H1 (cell line): ENCODE measurements around the gene TBC1D12. TPM values are rescaled to one million over a fixed set of nuclear protein-coding genes. Genes with fewer than 3 reads are reported as not detected.

ENCODE experiments used
- CTCF ChIA-PET: fragments of 300-600 bp; sonication (Branson Sonifier 250); formaldehyde crosslinking; loops from one replicate; lab custom pipeline; 2021; ENCODE audit not compliant: partially characterized antibody; lab: Charles Lee
- POLR2A ChIA-PET: fragments of 300-600 bp; sonication (Branson Sonifier 250); formaldehyde crosslinking; loops from one replicate; lab custom pipeline; 2021; ENCODE audit warnings: inconsistent platforms; ENCODE audit not compliant: partially characterized antibody; lab: Charles Lee
- DNase-seq, 2 experiments: peaks; one replicate each; pipeline versions ENCODE4 v3.0.0 to v3.0.0-alpha.2; 2010 to 2022; ENCODE audit warnings: low spot score in 2 of 2, low read depth in 1 of 2, mixed read lengths in 1 of 2
- FAIRE-seq: peaks from 2 replicates; lab custom pipeline; 2011; peaks lifted over from hg19 to GRCh38; lab: Jason Lieb, UNC
- H2AFZ ChIP-seq: 2 replicates; pipeline ENCODE4 v1.8.1; 2012; ENCODE audit warnings: low read length, inconsistent platforms
- H2AK5ac ChIP-seq: 2 replicates; pipeline ENCODE4 v1.6.1; 2013; ENCODE audit warnings: low read depth, low read length
- H2BK120ac ChIP-seq: replicated peaks from 2 replicates; pipeline ENCODE3; 2013; ENCODE audit warnings: low read depth, low read length, inconsistent platforms
- H2BK12ac ChIP-seq: 2 replicates; pipeline ENCODE4 v1.6.1; 2013; ENCODE audit warnings: low read depth, low read length
- H2BK15ac ChIP-seq: 2 replicates; pipeline ENCODE4 v1.6.1; 2013; ENCODE audit warnings: low read length
- H2BK20ac ChIP-seq: 2 replicates; pipeline ENCODE4 v1.6.1; 2013; ENCODE audit warnings: low read length
- H2BK5ac ChIP-seq: 2 replicates; pipeline ENCODE4 v1.6.1; 2013; ENCODE audit warnings: low read depth, low read length
- H3K14ac ChIP-seq: 2 replicates; pipeline ENCODE4 v1.6.1; 2013; ENCODE audit warnings: inconsistent platforms; ENCODE audit not compliant: insufficient read length
- H3K18ac ChIP-seq: 2 replicates; pipeline ENCODE4 v1.6.1; 2013; ENCODE audit warnings: low read length; ENCODE audit errors: extremely low read depth
- H3K23ac ChIP-seq: 2 replicates; pipeline ENCODE4 v1.6.1; 2013; ENCODE audit warnings: inconsistent platforms; ENCODE audit not compliant: insufficient read length
- H3K23me2 ChIP-seq: 2 replicates; pipeline ENCODE4 v1.6.1; 2013; ENCODE audit warnings: low read depth, low read length
- H3K27ac ChIP-seq: 2 replicates; pipeline ENCODE4 v1.6.1; 2011; ENCODE audit warnings: low read depth, low read length, inconsistent platforms
- H3K27me3 ChIP-seq, 4 experiments: replicated peaks in 1 of 4; 1 replicate in 1 of 4; 2 replicates in 3 of 4; pipeline versions ENCODE4 v1.6.1 to v1.8.1; 2011 to 2013; ENCODE audit warnings: low read length in 3 of 4, mild to moderate bottlenecking in 3 of 4, inconsistent platforms in 2 of 4, mixed read lengths in 2 of 4, moderate library complexity in 1 of 4; ENCODE audit not compliant: control insufficient read depth in 3 of 4, insufficient read depth in 3 of 4; ENCODE audit errors: extremely low read depth in 1 of 4
- H3K36me3 ChIP-seq, 4 experiments: 2 replicates each; pipeline versions ENCODE4 v1.6.1 to v1.8.1; 2011 to 2013; ENCODE audit warnings: mild to moderate bottlenecking in 4 of 4, low read length in 3 of 4, moderate library complexity in 2 of 4, control low read depth in 1 of 4, inconsistent platforms in 1 of 4; ENCODE audit not compliant: insufficient read depth in 4 of 4, control insufficient read depth in 2 of 4
- H3K4ac ChIP-seq: replicated peaks from 2 replicates; pipeline ENCODE3; 2013; ENCODE audit warnings: low read length, low read depth, mixed read lengths, inconsistent platforms; ENCODE audit not compliant: insufficient read length
- H3K4me1 ChIP-seq, 4 experiments: replicated peaks in 1 of 4; 1 replicate in 1 of 4; 2 replicates in 3 of 4; pipeline versions ENCODE4 v1.6.1 to v1.8.1; 2011 to 2013; ENCODE audit warnings: low read length in 3 of 4, inconsistent platforms in 2 of 4, mixed read lengths in 1 of 4; ENCODE audit not compliant: insufficient read depth in 4 of 4, control insufficient read depth in 3 of 4
- H3K4me2 ChIP-seq, 2 experiments: 2 replicates each; pipeline versions ENCODE4 v1.6.1 to v1.8.1; 2011 to 2013; ENCODE audit warnings: low read depth in 2 of 2, low read length in 2 of 2, control low read depth in 1 of 2, inconsistent platforms in 1 of 2, mild to moderate bottlenecking in 1 of 2; ENCODE audit not compliant: insufficient read depth in 1 of 2
- H3K4me3 ChIP-seq, 4 experiments: fragments of 200-600, 300-600 bp in 1 of 4; sonication (generic), shearing (Covaris generic), sonication (Bioruptor Twin) in 1 of 4; 2 replicates each; pipeline versions ENCODE4 v1.5.1 to v1.8.1; 2011 to 2016; ENCODE audit warnings: low read length in 4 of 4, low read depth in 3 of 4, control low read depth in 2 of 4, inconsistent platforms in 2 of 4, mild to moderate bottlenecking in 2 of 4, mixed read lengths in 1 of 4, moderate library complexity in 1 of 4; ENCODE audit not compliant: insufficient read depth in 2 of 4; ENCODE audit errors: extremely low read depth in 1 of 4
- H3K56ac ChIP-seq: replicated peaks from 2 replicates; pipeline ENCODE3; 2013; ENCODE audit warnings: low read depth, mild to moderate bottlenecking, mixed read lengths, low read length, inconsistent platforms; ENCODE audit not compliant: insufficient read length
- H3K79me1 ChIP-seq: 2 replicates; pipeline ENCODE4 v1.6.1; 2013; ENCODE audit warnings: low read depth, low read length, control low read depth
- H3K79me2 ChIP-seq, 2 experiments: 2 replicates each; pipeline versions ENCODE4 v1.6.1 to v1.8.1; 2012 to 2013; ENCODE audit warnings: low read length in 2 of 2, mild to moderate bottlenecking in 2 of 2, inconsistent platforms in 1 of 2; ENCODE audit not compliant: insufficient read depth in 2 of 2, control insufficient read depth in 1 of 2
- H3K9ac ChIP-seq, 4 experiments: replicated peaks in 1 of 4; 1 replicate in 1 of 4; 2 replicates in 3 of 4; pipeline versions ENCODE4 v1.6.1 to v1.8.1; 2011 to 2013; ENCODE audit warnings: low read depth in 3 of 4, low read length in 3 of 4, control low read depth in 2 of 4, mild to moderate bottlenecking in 2 of 4, moderate library complexity in 2 of 4, inconsistent platforms in 1 of 4; ENCODE audit errors: extremely low read depth in 1 of 4
- H3K9me3 ChIP-seq, 2 experiments: 2 replicates each; pipeline versions ENCODE4 v1.6.1 to v1.8.1; 2012 to 2013; ENCODE audit warnings: mild to moderate bottlenecking in 2 of 2, moderate library complexity in 2 of 2, control low read depth in 1 of 2, inconsistent platforms in 1 of 2, low read depth in 1 of 2, low read length in 1 of 2, mixed read lengths in 1 of 2; ENCODE audit not compliant: insufficient read depth in 2 of 2
- H4K20me1 ChIP-seq, 2 experiments: replicated peaks in 1 of 2; 2 replicates each; pipeline versions ENCODE3 to v1.8.1; 2011 to 2013; ENCODE audit warnings: inconsistent platforms in 2 of 2, low read length in 2 of 2, mild to moderate bottlenecking in 1 of 2; ENCODE audit not compliant: insufficient read depth in 2 of 2, control insufficient read depth in 1 of 2
- H4K5ac ChIP-seq: 2 replicates; pipeline ENCODE4 v1.6.1; 2013; ENCODE audit warnings: low read length, low read depth, mixed read lengths, inconsistent platforms; ENCODE audit not compliant: insufficient read length
- H4K8ac ChIP-seq: 2 replicates; pipeline ENCODE4 v1.8.0; 2013; ENCODE audit warnings: mild to moderate bottlenecking, moderate library complexity, low read length, inconsistent platforms; ENCODE audit not compliant: insufficient read depth; ENCODE audit errors: extremely low read depth
- H4K91ac ChIP-seq: replicated peaks from 2 replicates; pipeline ENCODE3; 2013; ENCODE audit warnings: low read length, mixed read lengths, inconsistent platforms; ENCODE audit not compliant: insufficient read length
- YY1 ChIP-seq: IDR thresholded peaks from 2 replicates; pipeline ENCODE4 v1.6.1; 2011; ENCODE audit warnings: low read depth, mild to moderate bottlenecking, low read length
- WGBS, 2 experiments: shearing (Covaris generic) in 1 of 2; methylation state at CpG; one replicate each; pipeline versions ENCODE4 v1.1.6 to v1.1.7; 2013 to 2015; ENCODE audit warnings: low lambda C conversion rate in 2 of 2, mixed read lengths in 2 of 2, inconsistent platforms in 1 of 2, low coverage in 1 of 2, missing lambda C conversion rate in 1 of 2; ENCODE audit not compliant: insufficient replicate concordance in 2 of 2, insufficient coverage in 1 of 2, insufficient read length in 1 of 2; ENCODE audit errors: extremely low coverage in 1 of 2, missing lambda C conversion rate in 1 of 2; 5-methylcytosine and 5-hydroxymethylcytosine counted together
- polyA plus RNA-seq, 7 experiments: library from polyadenylated mRNA; depleted of rRNA in 3 of 7; stranded (reverse) in 5 of 7; unstranded in 2 of 7; fragments of >200 nt in 5 of 7; fragments of 200-250 nt in 2 of 7; gene quantifications; 1 replicate in 5 of 7; 2 replicates in 1 of 7; 4 replicates in 1 of 7; pipeline versions ENCODE4 v1.2.1 to v1.2.3, GENCODE V29; 2011 to 2013; ENCODE audit warnings: missing spikeins in 2 of 7, mixed read lengths in 2 of 7
- total RNA-seq: library from RNA; stranded (reverse); fragmentation: NEBNext Ultra II Directional; extraction: Animal tissue kit (Norgen Biotek cat#: 25700); gene quantifications from 2 replicates; pipeline ENCODE4 v1.2.1, GENCODE V29; 2021
- TF ChIP-seq, protein P1 (sequence below): IDR thresholded peaks from 2 replicates; pipeline ENCODE4 v1.6.1; 2012; ENCODE audit warnings: low read length, inconsistent platforms

TBC1D12 gene
- total and polyA plus RNA-seq, 2 of the 8 experiments (the other 6 are each of a cell fraction or from before 2014, with no cell fraction given) = 1.1 to 3.2 TPM

DNA sequence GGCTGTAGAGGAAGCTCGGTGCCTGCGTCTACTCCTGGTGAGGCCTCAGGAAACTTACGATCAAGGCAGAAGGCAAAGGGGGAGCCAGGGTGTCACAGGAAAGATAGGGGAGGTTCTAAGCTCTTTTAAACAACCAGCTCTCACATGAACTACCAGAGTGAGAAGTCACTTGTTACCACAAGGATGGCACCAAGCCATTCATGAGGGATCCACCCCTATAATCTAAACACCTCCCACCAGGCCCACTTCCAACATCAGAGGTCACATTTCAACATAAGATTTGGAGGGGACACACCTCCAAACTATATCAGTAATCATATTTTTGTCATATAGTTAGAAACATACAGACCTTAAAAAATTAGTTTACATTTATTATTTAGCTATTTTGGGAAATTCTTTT is 49.0 kb upstream of the TBC1D12 start:
- no peak overlapping the region for H3K18ac ChIP-seq
- H3K23ac ChIP-seq = no peak overlapping the region
- CTCF ChIA-PET = interaction anchor here (0.6 to 2.0 kb wide), 13 partner anchors 8 to 1025 kb away, joined by 3 to 6 read pairs (median 3); no protein-coding TSS in a partner anchor
- H3K9me3 ChIP-seq = no peaks in the 10 kb centered on the region
- no peak overlapping the region for H3K4me2 ChIP-seq
- no peak overlapping the region for H3K9ac ChIP-seq
- H3K4ac ChIP-seq = no peak overlapping the region
- H3K36me3 ChIP-seq = peaks cover 11 to 72% (median 43%) of the 10 kb centered on the region in 4 experiments
- 97% methylated on average over 3 of the region's 3 CpGs; no CpG with 5 or more reads in 1 of the 2 experiments for WGBS, 2 experiments
- no peak overlapping the region for H3K14ac ChIP-seq
- H2BK12ac ChIP-seq = no peak overlapping the region
- no peak overlapping the region for H2BK20ac ChIP-seq
- no peak overlapping the region for H2BK5ac ChIP-seq
- H3K23me2 ChIP-seq = no peaks in the 10 kb centered on the region
- no peak for TF ChIP-seq YY1
- TF ChIP-seq, protein P1, sequence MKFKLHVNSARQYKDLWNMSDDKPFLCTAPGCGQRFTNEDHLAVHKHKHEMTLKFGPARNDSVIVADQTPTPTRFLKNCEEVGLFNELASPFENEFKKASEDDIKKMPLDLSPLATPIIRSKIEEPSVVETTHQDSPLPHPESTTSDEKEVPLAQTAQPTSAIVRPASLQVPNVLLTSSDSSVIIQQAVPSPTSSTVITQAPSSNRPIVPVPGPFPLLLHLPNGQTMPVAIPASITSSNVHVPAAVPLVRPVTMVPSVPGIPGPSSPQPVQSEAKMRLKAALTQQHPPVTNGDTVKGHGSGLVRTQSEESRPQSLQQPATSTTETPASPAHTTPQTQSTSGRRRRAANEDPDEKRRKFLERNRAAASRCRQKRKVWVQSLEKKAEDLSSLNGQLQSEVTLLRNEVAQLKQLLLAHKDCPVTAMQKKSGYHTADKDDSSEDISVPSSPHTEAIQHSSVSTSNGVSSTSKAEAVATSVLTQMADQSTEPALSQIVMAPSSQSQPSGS = no peak
- TF ChIP-seq, all 59 proteins: peak for 0
- POLR2A ChIA-PET = interaction anchor here (1.4 kb wide), 2 partner anchors 13 to 192 kb away, joined by 3 to 4 read pairs; partner anchors contain the start of gene HELLS
- no peak overlapping the region for H2AK5ac ChIP-seq
- no peaks in the 10 kb centered on the region for H3K27me3 ChIP-seq
- no peak overlapping the region for H2BK15ac ChIP-seq
- no peaks in the 10 kb centered on the region for H3K79me1 ChIP-seq
- no peaks in the 10 kb centered on the region for H3K79me2 ChIP-seq
- H2BK120ac ChIP-seq = no peak overlapping the region
- H3K27ac ChIP-seq = no peak overlapping the region
- no peak overlapping the region for H3K4me3 ChIP-seq
- no peak overlapping the region for H2AFZ ChIP-seq
- H4K5ac ChIP-seq = no peak overlapping the region
- H4K20me1 ChIP-seq = peaks cover 0 to 4% of the 10 kb centered on the region in 2 experiments
- H4K91ac ChIP-seq = no peak overlapping the region
- no peak overlapping the region for H4K8ac ChIP-seq
- no peak for FAIRE-seq
- H3K4me1 ChIP-seq = no peaks in the 10 kb centered on the region
- DNase-seq = no peak
- no peak overlapping the region for H3K56ac ChIP-seq
